ENCODE data around the gene ZSWIM7. TPM values are rescaled to one million over a fixed set of nuclear protein-coding genes. Genes with fewer than 3 reads are reported as not detected.

Gene ZSWIM7
- total RNA-seq, 1 experiment from 2014 or later = 41.3 TPM

DNA sequence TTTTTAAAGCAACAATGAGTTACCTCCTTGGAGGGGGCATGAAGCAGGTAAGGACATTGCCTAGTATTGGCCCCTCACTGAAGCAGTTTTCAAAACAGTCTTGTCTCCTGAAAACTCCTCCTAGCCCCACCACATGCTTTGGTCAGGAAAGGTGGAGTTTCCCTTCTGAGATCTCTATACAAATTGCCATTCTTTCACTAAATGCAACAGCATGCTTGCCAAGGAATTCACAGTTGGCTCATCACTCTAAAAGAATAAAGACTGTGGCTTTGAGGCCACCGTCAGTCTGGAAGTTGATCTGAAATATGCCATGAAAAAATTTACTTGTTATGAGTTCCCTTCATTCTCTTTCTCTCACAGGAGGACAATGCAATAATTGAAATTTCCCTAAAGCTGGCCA is 4.3 kb upstream of the ZSWIM7 start (continued):
- TF ChIP-seq FOXJ3 (CRISPR knock-in tag; IDR thresholded peaks at IDR 0.05; ENCODE audit: borderline replicate concordance) = no peak
- TF ChIP-seq, protein P1, sequence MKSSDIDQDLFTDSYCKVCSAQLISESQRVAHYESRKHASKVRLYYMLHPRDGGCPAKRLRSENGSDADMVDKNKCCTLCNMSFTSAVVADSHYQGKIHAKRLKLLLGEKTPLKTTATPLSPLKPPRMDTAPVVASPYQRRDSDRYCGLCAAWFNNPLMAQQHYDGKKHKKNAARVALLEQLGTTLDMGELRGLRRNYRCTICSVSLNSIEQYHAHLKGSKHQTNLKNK (CRISPR knock-in tag; IDR thresholded peaks at IDR 0.05) = no peak
- TF ChIP-seq ZNF416 (CRISPR knock-in tag; IDR thresholded peaks at IDR 0.05) = no peak

DNA sequence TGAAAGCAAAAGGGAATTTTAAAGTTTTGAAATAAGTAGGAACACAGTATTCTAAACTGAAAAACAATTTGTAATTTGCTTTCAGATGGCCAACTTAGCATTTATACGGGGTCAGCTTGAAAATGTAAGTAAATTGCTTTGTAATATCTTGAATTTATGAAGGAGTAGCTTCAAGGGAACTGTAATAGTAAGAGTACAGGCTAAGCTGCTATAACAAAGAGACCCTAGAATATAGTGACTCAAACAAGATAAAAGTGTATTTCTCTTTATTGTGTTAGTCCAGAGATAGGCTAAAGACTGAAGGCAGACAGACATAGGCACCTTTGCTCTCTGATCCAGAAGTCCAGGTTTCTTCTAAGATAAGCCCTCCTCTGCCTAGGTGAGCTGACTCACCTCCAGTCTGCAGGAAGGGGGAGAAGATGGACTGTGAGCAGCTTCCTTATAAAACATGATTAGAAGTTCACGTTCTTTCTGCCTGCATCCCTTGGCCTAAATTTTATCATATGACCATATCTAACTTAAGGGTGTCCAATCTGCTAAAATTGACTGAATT is 3.3 kb upstream of the ZSWIM7 start:
- POLR2A ChIA-PET = no interaction called here
- H3K4me3 Mint-ChIP-seq = no peak overlapping the region
- no peaks in the 10 kb centered on the region for H3K27me3 Mint-ChIP-seq (ENCODE audit: low read depth)
- ATAC-seq = no peak
- H3K36me3 Mint-ChIP-seq = peaks cover 71% of the 10 kb centered on the region
- no peak overlapping the region for H3K27ac Mint-ChIP-seq
- CTCF ChIA-PET = no interaction called here
- TF ChIP-seq, protein P2, sequence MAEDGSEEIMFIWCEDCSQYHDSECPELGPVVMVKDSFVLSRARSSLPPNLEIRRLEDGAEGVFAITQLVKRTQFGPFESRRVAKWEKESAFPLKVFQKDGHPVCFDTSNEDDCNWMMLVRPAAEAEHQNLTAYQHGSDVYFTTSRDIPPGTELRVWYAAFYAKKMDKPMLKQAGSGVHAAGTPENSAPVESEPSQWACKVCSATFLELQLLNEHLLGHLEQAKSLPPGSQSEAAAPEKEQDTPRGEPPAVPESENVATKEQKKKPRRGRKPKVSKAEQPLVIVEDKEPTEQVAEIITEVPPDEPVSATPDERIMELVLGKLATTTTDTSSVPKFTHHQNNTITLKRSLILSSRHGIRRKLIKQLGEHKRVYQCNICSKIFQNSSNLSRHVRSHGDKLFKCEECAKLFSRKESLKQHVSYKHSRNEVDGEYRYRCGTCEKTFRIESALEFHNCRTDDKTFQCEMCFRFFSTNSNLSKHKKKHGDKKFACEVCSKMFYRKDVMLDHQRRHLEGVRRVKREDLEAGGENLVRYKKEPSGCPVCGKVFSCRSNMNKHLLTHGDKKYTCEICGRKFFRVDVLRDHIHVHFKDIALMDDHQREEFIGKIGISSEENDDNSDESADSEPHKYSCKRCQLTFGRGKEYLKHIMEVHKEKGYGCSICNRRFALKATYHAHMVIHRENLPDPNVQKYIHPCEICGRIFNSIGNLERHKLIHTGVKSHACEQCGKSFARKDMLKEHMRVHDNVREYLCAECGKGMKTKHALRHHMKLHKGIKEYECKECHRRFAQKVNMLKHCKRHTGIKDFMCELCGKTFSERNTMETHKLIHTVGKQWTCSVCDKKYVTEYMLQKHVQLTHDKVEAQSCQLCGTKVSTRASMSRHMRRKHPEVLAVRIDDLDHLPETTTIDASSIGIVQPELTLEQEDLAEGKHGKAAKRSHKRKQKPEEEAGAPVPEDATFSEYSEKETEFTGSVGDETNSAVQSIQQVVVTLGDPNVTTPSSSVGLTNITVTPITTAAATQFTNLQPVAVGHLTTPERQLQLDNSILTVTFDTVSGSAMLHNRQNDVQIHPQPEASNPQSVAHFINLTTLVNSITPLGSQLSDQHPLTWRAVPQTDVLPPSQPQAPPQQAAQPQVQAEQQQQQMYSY (CRISPR knock-in tag; IDR thresholded peaks at IDR 0.05) = no peak
- TF ChIP-seq, protein P3, sequence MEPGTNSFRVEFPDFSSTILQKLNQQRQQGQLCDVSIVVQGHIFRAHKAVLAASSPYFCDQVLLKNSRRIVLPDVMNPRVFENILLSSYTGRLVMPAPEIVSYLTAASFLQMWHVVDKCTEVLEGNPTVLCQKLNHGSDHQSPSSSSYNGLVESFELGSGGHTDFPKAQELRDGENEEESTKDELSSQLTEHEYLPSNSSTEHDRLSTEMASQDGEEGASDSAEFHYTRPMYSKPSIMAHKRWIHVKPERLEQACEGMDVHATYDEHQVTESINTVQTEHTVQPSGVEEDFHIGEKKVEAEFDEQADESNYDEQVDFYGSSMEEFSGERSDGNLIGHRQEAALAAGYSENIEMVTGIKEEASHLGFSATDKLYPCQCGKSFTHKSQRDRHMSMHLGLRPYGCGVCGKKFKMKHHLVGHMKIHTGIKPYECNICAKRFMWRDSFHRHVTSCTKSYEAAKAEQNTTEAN (CRISPR knock-in tag; IDR thresholded peaks at IDR 0.05) = no peak
- TF ChIP-seq JAZF1 (CRISPR knock-in tag; IDR thresholded peaks at IDR 0.05) (no peak), MYBL2 (CRISPR knock-in tag; IDR thresholded peaks at IDR 0.05) (no peak), OVOL2 (CRISPR knock-in tag; IDR thresholded peaks at IDR 0.05; ENCODE audit: borderline replicate concordance) (no peak), TP53 (CRISPR knock-in tag; IDR thresholded peaks at IDR 0.05) (no peak), NFYB (CRISPR knock-in tag; conservative IDR thresholded peaks at IDR 0.05; ENCODE audit: low read depth) (no peak), NR2C2 (CRISPR knock-in tag; IDR thresholded peaks at IDR 0.05) (no peak), SMAD4 (CRISPR knock-in tag; IDR thresholded peaks at IDR 0.05) (no peak), FOXJ3 (CRISPR knock-in tag; IDR thresholded peaks at IDR 0.05; ENCODE audit: borderline replicate concordance) (no peak), GRHL2 (CRISPR knock-in tag; IDR thresholded peaks at IDR 0.05; ENCODE audit: insufficient replicate concordance, severe bottlenecking) (no peak), ELF4 (CRISPR knock-in tag; IDR thresholded peaks at IDR 0.05; ENCODE audit: low read depth) (no peak)
- TF ChIP-seq, protein P4, sequence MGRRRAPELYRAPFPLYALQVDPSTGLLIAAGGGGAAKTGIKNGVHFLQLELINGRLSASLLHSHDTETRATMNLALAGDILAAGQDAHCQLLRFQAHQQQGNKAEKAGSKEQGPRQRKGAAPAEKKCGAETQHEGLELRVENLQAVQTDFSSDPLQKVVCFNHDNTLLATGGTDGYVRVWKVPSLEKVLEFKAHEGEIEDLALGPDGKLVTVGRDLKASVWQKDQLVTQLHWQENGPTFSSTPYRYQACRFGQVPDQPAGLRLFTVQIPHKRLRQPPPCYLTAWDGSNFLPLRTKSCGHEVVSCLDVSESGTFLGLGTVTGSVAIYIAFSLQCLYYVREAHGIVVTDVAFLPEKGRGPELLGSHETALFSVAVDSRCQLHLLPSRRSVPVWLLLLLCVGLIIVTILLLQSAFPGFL (CRISPR knock-in tag; IDR thresholded peaks at IDR 0.05; ENCODE audit: borderline replicate concordance) = no peak
- TF ChIP-seq, protein P5, sequence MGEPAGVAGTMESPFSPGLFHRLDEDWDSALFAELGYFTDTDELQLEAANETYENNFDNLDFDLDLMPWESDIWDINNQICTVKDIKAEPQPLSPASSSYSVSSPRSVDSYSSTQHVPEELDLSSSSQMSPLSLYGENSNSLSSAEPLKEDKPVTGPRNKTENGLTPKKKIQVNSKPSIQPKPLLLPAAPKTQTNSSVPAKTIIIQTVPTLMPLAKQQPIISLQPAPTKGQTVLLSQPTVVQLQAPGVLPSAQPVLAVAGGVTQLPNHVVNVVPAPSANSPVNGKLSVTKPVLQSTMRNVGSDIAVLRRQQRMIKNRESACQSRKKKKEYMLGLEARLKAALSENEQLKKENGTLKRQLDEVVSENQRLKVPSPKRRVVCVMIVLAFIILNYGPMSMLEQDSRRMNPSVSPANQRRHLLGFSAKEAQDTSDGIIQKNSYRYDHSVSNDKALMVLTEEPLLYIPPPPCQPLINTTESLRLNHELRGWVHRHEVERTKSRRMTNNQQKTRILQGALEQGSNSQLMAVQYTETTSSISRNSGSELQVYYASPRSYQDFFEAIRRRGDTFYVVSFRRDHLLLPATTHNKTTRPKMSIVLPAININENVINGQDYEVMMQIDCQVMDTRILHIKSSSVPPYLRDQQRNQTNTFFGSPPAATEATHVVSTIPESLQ (CRISPR knock-in tag; IDR thresholded peaks at IDR 0.05) = no peak
- H3K9me3 Mint-ChIP-seq = peaks cover 10% of the 10 kb centered on the region
- H3K4me1 Mint-ChIP-seq = peaks cover 17% of the 10 kb centered on the region
- no peak for DNase-seq (ENCODE audit: low spot score)

All from WTC11 (cell line).